NOMO-1 (cell line): Measurements from ENCODE around the gene SNUPN.
"Not testable (repeated sequence)": the region's sequence is repeated elsewhere in the genome, so short reads cannot be mapped to it uniquely, and the experiment has no call there.

ENCODE experiments used
- DNase-seq, 2 experiments: peaks; one replicate each; lab custom pipeline; 2025; ENCODE audit not compliant: unreplicated experiment in 2 of 2; lab: John Stamatoyannopoulos, UW

Gene SNUPN

GRCh38 chr15:75584121-75584520 is 41.4 kb downstream of the SNUPN start:
- no peak for DNase-seq

GRCh38 chr15:75583701-75584100 is 41.8 kb downstream of the SNUPN start:
- no peak for DNase-seq

GRCh38 chr15:75582943-75583342 is 42.6 kb downstream of the SNUPN start:
- not testable (repeated sequence) for DNase-seq

GRCh38 chr15:75578948-75579920 is 46.3 kb downstream of the SNUPN start, which contains the start of gene PTPN9:
Gene PTPN9, minus strand, starts transcription at chr15:75579315. Its CDS starts 539 bp downstream, at chr15:75578776.
- DNase-seq: peak; percentile 75 to 76

GRCh38 chr15:75578173-75578947 is 47.2 kb downstream of the SNUPN start:
- peak; percentile 38 to 56 for DNase-seq

GRCh38 chr15:75577401-75578172 is 47.9 kb downstream of the SNUPN start:
- peak; percentile 26 to 46 for DNase-seq

- no peak for DNase-seq
These were observed 51.7 kb downstream of the SNUPN start for GRCh38 chr15:75573648-75574384.

GRCh38 chr15:75570126-75570845 is 55.2 kb downstream of the SNUPN start:
- DNase-seq: no peak

GRCh38 chr15:75565062-75565970 is 60.2 kb downstream of the SNUPN start:
- no peak for DNase-seq

- no peak for DNase-seq
These were observed 63.6 kb downstream of the SNUPN start for GRCh38 chr15:75561888-75562287.

GRCh38 chr15:75559360-75559759 is 66.2 kb downstream of the SNUPN start:
- DNase-seq: not testable (repeated sequence)

GRCh38 chr15:75558955-75559354 is 66.6 kb downstream of the SNUPN start:
- DNase-seq: not testable (repeated sequence)

- DNase-seq: no peak
These were observed 70.8 kb downstream of the SNUPN start for GRCh38 chr15:75554717-75555116.

GRCh38 chr15:75553659-75554058 is 71.9 kb downstream of the SNUPN start:
- DNase-seq: no peak

- DNase-seq: peak; percentile 50 to 73
These were observed 74.4 kb downstream of the SNUPN start for GRCh38 chr15:75551091-75551490.
